PFSK-1 (cell line): Measurements from ENCODE around the gene ARHGEF4.

Experiments
- FOXP2 ChIP-seq: optimal IDR thresholded peaks from 2 replicates; pipeline ENCODE3; 2011; ENCODE audit warnings: borderline replicate concordance, control low read depth, inconsistent platforms; ENCODE audit not compliant: insufficient read depth; ENCODE audit errors: extremely low read length, extremely low read depth
- POLR2AphosphoS5 ChIP-seq: IDR thresholded peaks from 2 replicates; pipeline ENCODE4 v1.6.1; 2012; ENCODE audit warnings: low read depth, mild to moderate bottlenecking, control low read depth, low read length, moderate library complexity
- REST ChIP-seq, 2 experiments: IDR thresholded peaks; 2 replicates each; pipeline versions ENCODE4 v1.6.1 to v1.8.0; 2011 to 2012; ENCODE audit warnings: low read depth in 2 of 2, low read length in 2 of 2, control low read depth in 1 of 2, inconsistent platforms in 1 of 2, mild to moderate bottlenecking in 1 of 2, moderate library complexity in 1 of 2; ENCODE audit not compliant: insufficient read depth in 1 of 2
- SIN3A ChIP-seq: IDR thresholded peaks from 2 replicates; pipeline ENCODE4 v1.6.1; 2012; ENCODE audit warnings: mild to moderate bottlenecking, low read length, moderate library complexity, borderline replicate concordance; ENCODE audit not compliant: insufficient read depth
- TAF1 ChIP-seq: IDR thresholded peaks from 2 replicates; pipeline ENCODE4 v1.6.1; 2012; ENCODE audit warnings: low read length, control low read depth, borderline replicate concordance; ENCODE audit not compliant: insufficient read depth

The ARHGEF4 gene

GRCh38 chr2:131036269-131036668, 199.6 kb downstream of the ARHGEF4 start:
- no peak for TF ChIP-seq TAF1
- TF ChIP-seq POLR2AphosphoS5: no peak

DNA sequence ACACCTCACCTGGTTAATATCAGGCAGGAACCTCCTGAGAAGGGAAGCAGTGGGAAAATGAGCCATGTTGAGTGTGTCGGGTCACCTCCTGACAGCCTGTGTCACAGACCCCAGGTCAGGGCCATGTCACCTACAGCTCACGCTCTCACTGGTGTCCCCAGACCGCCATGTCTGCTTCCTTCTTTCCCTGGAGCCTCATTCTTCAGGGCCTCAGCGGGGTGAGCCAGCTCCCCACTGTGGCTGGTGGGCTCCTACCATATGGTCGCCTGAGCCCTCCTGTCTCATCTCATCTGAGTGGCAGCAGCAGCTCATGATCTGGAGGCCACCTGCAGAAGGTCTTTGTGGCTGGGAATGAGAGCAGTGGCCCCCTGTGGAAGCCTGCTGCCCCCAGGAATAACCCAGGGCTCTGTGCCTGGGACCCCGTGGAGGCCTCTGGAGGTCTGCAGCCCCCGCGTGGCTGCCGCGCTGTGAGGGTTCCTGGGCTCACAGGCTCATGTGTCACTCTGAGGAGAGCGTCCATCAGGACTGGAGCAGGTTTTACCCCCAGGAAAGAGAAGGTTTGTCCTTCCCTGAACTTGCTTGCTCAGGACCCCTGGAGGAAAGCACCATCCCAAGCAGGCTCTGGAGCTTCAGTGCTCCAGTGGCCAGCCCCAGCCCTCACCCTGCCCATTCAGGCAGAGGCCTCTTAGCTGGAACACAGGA, 200.1 kb downstream of the ARHGEF4 start:
- no peak for TF ChIP-seq FOXP2
- TF ChIP-seq SIN3A: no peak
- TF ChIP-seq POLR2AphosphoS5: no peak
- TF ChIP-seq REST (IDR thresholded peaks at IDR 0.05; ENCODE audit: insufficient read depth in 1 of 2, low read depth in 2 of 2, low read length in 2 of 2): no peak
- TF ChIP-seq TAF1: no peak

DNA sequence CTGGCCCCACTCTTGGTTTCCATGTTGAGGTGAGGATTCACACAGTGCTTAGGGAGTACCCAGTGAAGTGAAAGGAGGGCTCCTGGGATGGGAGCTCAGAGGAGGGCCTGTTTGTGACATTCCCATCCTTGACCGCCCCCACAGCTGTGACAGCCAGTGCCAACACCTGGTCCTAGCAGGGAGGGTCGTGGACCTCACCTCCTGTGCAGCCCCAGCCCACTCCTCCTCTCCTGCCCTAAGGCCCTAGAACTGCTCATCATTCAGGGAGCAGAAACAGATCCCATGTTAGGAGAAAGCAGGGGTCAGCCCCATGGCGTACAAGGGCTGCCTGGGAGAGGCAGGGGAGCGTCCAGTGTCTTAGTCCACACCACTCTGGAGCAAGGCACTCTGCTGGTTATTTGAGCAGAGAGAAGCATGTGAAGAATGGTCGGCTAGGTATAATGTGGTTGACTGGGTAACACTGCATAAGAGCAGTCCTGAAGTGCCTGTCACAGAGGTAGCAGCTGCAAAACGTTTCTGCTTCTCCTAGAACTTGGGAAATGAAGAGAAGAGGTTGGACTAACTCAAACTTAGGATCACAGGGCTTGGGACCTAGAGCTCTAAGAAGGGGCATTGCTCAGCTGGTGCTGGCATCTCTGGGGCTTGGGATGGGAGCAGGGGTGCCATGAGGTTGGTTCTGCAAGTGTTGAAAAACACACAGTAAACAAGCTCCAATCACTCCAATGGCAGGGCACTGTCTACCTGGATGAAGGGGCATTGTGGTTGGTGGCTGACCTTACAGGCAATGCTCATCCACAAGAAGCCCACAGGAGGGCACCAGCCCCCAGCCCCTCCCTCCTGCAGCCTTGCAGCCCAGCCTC, 200.9 kb downstream of the ARHGEF4 start:
- TF ChIP-seq SIN3A (no peak), FOXP2 (no peak), POLR2AphosphoS5 (no peak), REST (IDR thresholded peaks at IDR 0.05; ENCODE audit: insufficient read depth in 1 of 2, low read depth in 2 of 2, low read length in 2 of 2) (no peak), TAF1 (no peak)

- TF ChIP-seq REST (IDR thresholded peaks at IDR 0.05; ENCODE audit: insufficient read depth in 1 of 2, low read depth in 2 of 2, low read length in 2 of 2): no peak
- no peak for TF ChIP-seq POLR2AphosphoS5
- TF ChIP-seq FOXP2: no peak
- no peak for TF ChIP-seq SIN3A
- TF ChIP-seq TAF1: no peak
Observed at GRCh38 chr2:131038258-131039100, 201.8 kb downstream of the ARHGEF4 start.

DNA sequence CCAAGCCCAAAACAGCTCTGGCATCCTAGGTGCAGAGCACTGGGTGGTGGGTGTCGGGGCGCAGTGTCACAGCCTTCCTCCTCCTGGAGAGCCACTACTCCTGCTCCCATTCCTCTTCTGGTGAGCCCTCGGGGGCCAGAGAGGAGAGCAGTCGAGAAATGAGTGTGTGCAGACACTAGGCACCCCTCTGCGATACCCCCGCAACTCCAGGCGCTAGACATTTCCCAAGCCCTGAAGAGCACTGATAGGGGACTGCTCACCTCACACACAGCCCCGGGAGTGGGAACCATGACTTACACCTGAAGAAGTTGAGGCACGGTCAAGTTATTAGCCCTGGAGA, 202.4 kb downstream of the ARHGEF4 start:
- TF ChIP-seq REST (IDR thresholded peaks at IDR 0.05; ENCODE audit: insufficient read depth in 1 of 2, low read depth in 2 of 2, low read length in 2 of 2) (no peak), POLR2AphosphoS5 (no peak), TAF1 (no peak), SIN3A (no peak), FOXP2 (no peak)
